HEK293 (cell line): ENCODE results near the gene DNAJC7.

Experiments used
- CTCF ChIA-PET: fragments of 350-600 bp; formaldehyde crosslinking; extraction: SDS; loops from one replicate; lab custom pipeline; 2021; ENCODE audit warnings: antibody characterized with exemption; lab: Yijun Ruan, JAX
- POLR2A ChIA-PET: fragments of 300-600 bp; formaldehyde crosslinking; extraction: SDS; loops from one replicate; lab custom pipeline; 2020; ENCODE audit warnings: antibody characterized with exemption, inconsistent platforms; lab: Yijun Ruan, JAX
- H3K27ac ChIP-seq: fragments of 200-500 bp; sonication (Bioruptor generic); 2 replicates; pipeline ENCODE4 v1.5.1; 2014; ENCODE audit warnings: low read depth, low read length, control low read depth, inconsistent platforms; ENCODE audit errors: extremely low read depth
- H3K36me3 ChIP-seq, 2 experiments: fragments of 200-500 bp in 1 of 2; sonication (Bioruptor generic) in 1 of 2; 1 replicate in 1 of 2; 2 replicates in 1 of 2; pipeline ENCODE4 v1.5.1; 2014 to 2017; ENCODE audit warnings: inconsistent platforms in 2 of 2, low read length in 2 of 2; ENCODE audit not compliant: control insufficient read depth in 2 of 2, insufficient read depth in 1 of 2
- H3K4me1 ChIP-seq: fragments of 200-500 bp; sonication (Bioruptor generic); 2 replicates; pipeline ENCODE4 v1.5.1; 2014; ENCODE audit warnings: mild to moderate bottlenecking, low read length, inconsistent platforms; ENCODE audit not compliant: control insufficient read depth, insufficient read depth
- H3K4me3 ChIP-seq: 2 replicates; pipeline ENCODE4 v1.5.1; 2011; ENCODE audit warnings: low read depth, mild to moderate bottlenecking, control low read depth, low read length, moderate library complexity
- H3K9me3 ChIP-seq: fragments of 200-500 bp; sonication (Bioruptor generic); 2 replicates; pipeline ENCODE4 v1.5.1; 2014; ENCODE audit warnings: low read depth, low read length, inconsistent platforms; ENCODE audit not compliant: control insufficient read depth, insufficient read depth
- FEZF1 ChIP-seq: fragments of 450-650 bp; formaldehyde crosslinking; IDR thresholded peaks from 2 replicates; pipeline ENCODE4 v1.5.1; 2016; ENCODE audit warnings: missing biosample characterization, missing genetic modification characterization
- GLIS1 ChIP-seq: fragments of 450-650 bp; formaldehyde crosslinking; IDR thresholded peaks from 2 replicates; pipeline ENCODE4 v1.5.1; 2016; ENCODE audit warnings: missing biosample characterization, missing genetic modification characterization
- GLIS2 ChIP-seq: fragments of 450-650 bp; formaldehyde crosslinking; IDR thresholded peaks from 2 replicates; pipeline ENCODE4 v1.5.1; 2016; ENCODE audit warnings: missing biosample characterization, missing genetic modification characterization
- KLF10 ChIP-seq: fragments of 450-650 bp; IDR thresholded peaks from 2 replicates; pipeline ENCODE4 v1.5.1; 2018; ENCODE audit warnings: missing biosample characterization, mild to moderate bottlenecking, missing genetic modification characterization
- MEIS1 ChIP-seq: sonication (generic); formaldehyde crosslinking; IDR thresholded peaks from 2 replicates; pipeline ENCODE4 v1.8.1; 2022; ENCODE audit warnings: missing genetic modification reagents, mild to moderate bottlenecking, borderline replicate concordance
- SP7 ChIP-seq: fragments of 450-650 bp; formaldehyde crosslinking; IDR thresholded peaks from 2 replicates; pipeline ENCODE4 v1.5.1; 2016; ENCODE audit warnings: missing biosample characterization, missing genetic modification characterization
- YY1 ChIP-seq: fragments of 450-650 bp; formaldehyde crosslinking; IDR thresholded peaks from 2 replicates; pipeline ENCODE4 v1.5.1; 2018; ENCODE audit warnings: missing biosample characterization, missing genetic modification characterization
- ZBTB20 ChIP-seq: fragments of 450-650 bp; formaldehyde crosslinking; IDR thresholded peaks from 2 replicates; pipeline ENCODE4 v1.5.1; 2016; ENCODE audit warnings: missing biosample characterization, missing genetic modification characterization
- ZNF112 ChIP-seq: fragments of 450-650 bp; formaldehyde crosslinking; IDR thresholded peaks from 2 replicates; pipeline ENCODE4 v1.5.0; 2017; ENCODE audit warnings: missing biosample characterization, missing genetic modification characterization
- ZNF121 ChIP-seq: fragments of 450-650 bp; formaldehyde crosslinking; IDR thresholded peaks from 2 replicates; pipeline ENCODE4 v1.5.1; 2016; ENCODE audit warnings: missing biosample characterization, missing genetic modification characterization
- ZNF248 ChIP-seq: fragments of 450-650 bp; formaldehyde crosslinking; IDR thresholded peaks from 2 replicates; pipeline ENCODE4 v1.5.1; 2017; ENCODE audit warnings: missing biosample characterization, missing genetic modification characterization
- ZNF266 ChIP-seq: fragments of 450-650 bp; formaldehyde crosslinking; IDR thresholded peaks from 2 replicates; pipeline ENCODE4 v1.5.1; 2016; ENCODE audit warnings: missing biosample characterization, missing genetic modification characterization, low read depth
- ZNF274 ChIP-seq, 2 experiments: fragments of 200-500 bp in 1 of 2; fragments of 450-650 bp in 1 of 2; sonication (Bioruptor generic) in 1 of 2; formaldehyde crosslinking in 1 of 2; IDR thresholded peaks; 2 replicates each; pipeline versions ENCODE4 v1.5.1 to v1.6.1; 2014 to 2016; ENCODE audit warnings: borderline replicate concordance in 1 of 2, inconsistent platforms in 1 of 2, low read length in 1 of 2, missing biosample characterization in 1 of 2, missing genetic modification characterization in 1 of 2
- ZNF391 ChIP-seq: fragments of 450-650 bp; formaldehyde crosslinking; IDR thresholded peaks from 2 replicates; pipeline ENCODE4 v1.5.1; 2016; ENCODE audit warnings: low read depth, missing biosample characterization, missing genetic modification characterization, borderline replicate concordance
- ZNF398 ChIP-seq: fragments of 450-650 bp; formaldehyde crosslinking; IDR thresholded peaks from 2 replicates; pipeline ENCODE4 v1.5.1; 2017; ENCODE audit warnings: missing biosample characterization, missing genetic modification characterization
- ZNF404 ChIP-seq: fragments of 450-650 bp; formaldehyde crosslinking; IDR thresholded peaks from 2 replicates; pipeline ENCODE4 v1.5.1; 2017; ENCODE audit warnings: missing biosample characterization, missing genetic modification characterization
- ZNF423 ChIP-seq: fragments of 450-650 bp; formaldehyde crosslinking; IDR thresholded peaks from 2 replicates; pipeline ENCODE4 v1.5.1; 2016; ENCODE audit warnings: missing biosample characterization, missing genetic modification characterization
- ZNF549 ChIP-seq: fragments of 450-650 bp; IDR thresholded peaks from 2 replicates; pipeline ENCODE4 v1.5.1; 2018; ENCODE audit warnings: missing biosample characterization, missing genetic modification characterization, mild to moderate bottlenecking, inconsistent platforms, moderate library complexity
- ZNF561 ChIP-seq: fragments of 450-650 bp; IDR thresholded peaks from 2 replicates; pipeline ENCODE4 v1.5.1; 2018; ENCODE audit warnings: missing biosample characterization, missing genetic modification characterization, borderline replicate concordance
- ZNF571 ChIP-seq: fragments of 450-650 bp; formaldehyde crosslinking; IDR thresholded peaks from 2 replicates; pipeline ENCODE4 v1.5.0; 2017; ENCODE audit warnings: missing biosample characterization, missing genetic modification characterization
- ZNF777 ChIP-seq: fragments of 450-650 bp; formaldehyde crosslinking; IDR thresholded peaks from 2 replicates; pipeline ENCODE4 v1.5.1; 2017; ENCODE audit warnings: missing biosample characterization, missing genetic modification characterization, borderline replicate concordance
- ZNF785 ChIP-seq: fragments of 450-650 bp; formaldehyde crosslinking; IDR thresholded peaks from 2 replicates; pipeline ENCODE4 v1.5.1; 2016; ENCODE audit warnings: missing biosample characterization, missing genetic modification characterization
- ZSCAN30 ChIP-seq: fragments of 450-650 bp; IDR thresholded peaks from 2 replicates; pipeline ENCODE4 v1.5.1; 2018; ENCODE audit warnings: missing biosample characterization, mild to moderate bottlenecking, missing genetic modification characterization, moderate library complexity
- ZXDB ChIP-seq: fragments of 450-650 bp; formaldehyde crosslinking; IDR thresholded peaks from 2 replicates; pipeline ENCODE4 v1.5.1; 2016; ENCODE audit warnings: missing biosample characterization, missing genetic modification characterization
- TF ChIP-seq, protein P1 (sequence below): fragments of 450-650 bp; formaldehyde crosslinking; IDR thresholded peaks from 2 replicates; pipeline ENCODE4 v1.5.1; 2017; ENCODE audit warnings: missing biosample characterization, missing genetic modification characterization
- TF ChIP-seq, protein P2 (sequence below): fragments of 450-650 bp; formaldehyde crosslinking; IDR thresholded peaks from 2 replicates; pipeline ENCODE4 v1.5.1; 2017; ENCODE audit warnings: missing biosample characterization, missing genetic modification characterization

The DNAJC7 gene

DNA sequence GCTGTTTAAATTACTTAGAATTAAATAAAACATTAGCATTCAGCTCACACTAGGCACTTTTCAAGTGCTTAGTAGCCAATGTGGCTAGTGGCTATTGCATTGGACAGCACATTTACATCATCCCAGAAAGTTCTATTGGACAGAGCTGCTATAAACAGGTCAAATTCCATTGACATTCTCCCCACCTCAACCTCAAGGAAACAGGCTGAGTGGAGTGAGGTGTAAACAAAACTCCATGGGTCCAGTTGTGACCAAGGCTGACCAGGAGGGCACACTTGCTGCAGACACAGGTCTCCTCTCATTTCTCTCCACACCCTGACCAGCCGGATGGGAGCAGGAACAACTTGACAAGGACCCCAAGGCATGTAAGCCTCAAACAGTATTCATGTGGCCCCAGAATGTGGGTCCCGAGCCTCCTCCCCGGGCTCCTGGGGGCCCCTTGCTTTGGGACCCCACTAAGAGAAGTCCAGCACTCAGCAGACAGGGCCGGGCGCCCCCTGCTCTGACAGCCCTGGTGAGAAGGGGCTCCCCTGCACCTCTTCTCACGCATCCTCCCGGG, 32.7 kb upstream of the DNAJC7 start (continued):
- TF ChIP-seq ZNF274 (IDR thresholded peaks at IDR 0.05; ENCODE audit: low read length) (no peak), ZNF274 (tag by site-specific recombination; IDR thresholded peaks at IDR 0.05; ENCODE audit: borderline replicate concordance) (no peak), ZBTB20 (tag by site-specific recombination) (peak; percentile 57), SP7 (no peak), ZNF404 (no peak), ZNF391 (no peak), ZNF398 (no peak), KLF10 (tag by site-specific recombination) (no peak), ZNF423 (tag by site-specific recombination) (no peak), GLIS2 (peak; percentile 80), ZXDB (tag by site-specific recombination) (no peak), ZNF112 (no peak), ZNF561 (no peak), ZNF785 (tag by site-specific recombination) (no peak), GLIS1 (tag by site-specific recombination) (peak; percentile 42), ZNF266 (tag by site-specific recombination) (no peak), ZNF571 (tag by site-specific recombination) (no peak), FEZF1 (tag by site-specific recombination) (no peak), ZNF549 (tag by site-specific recombination) (no peak)
- TF ChIP-seq, protein P1, sequence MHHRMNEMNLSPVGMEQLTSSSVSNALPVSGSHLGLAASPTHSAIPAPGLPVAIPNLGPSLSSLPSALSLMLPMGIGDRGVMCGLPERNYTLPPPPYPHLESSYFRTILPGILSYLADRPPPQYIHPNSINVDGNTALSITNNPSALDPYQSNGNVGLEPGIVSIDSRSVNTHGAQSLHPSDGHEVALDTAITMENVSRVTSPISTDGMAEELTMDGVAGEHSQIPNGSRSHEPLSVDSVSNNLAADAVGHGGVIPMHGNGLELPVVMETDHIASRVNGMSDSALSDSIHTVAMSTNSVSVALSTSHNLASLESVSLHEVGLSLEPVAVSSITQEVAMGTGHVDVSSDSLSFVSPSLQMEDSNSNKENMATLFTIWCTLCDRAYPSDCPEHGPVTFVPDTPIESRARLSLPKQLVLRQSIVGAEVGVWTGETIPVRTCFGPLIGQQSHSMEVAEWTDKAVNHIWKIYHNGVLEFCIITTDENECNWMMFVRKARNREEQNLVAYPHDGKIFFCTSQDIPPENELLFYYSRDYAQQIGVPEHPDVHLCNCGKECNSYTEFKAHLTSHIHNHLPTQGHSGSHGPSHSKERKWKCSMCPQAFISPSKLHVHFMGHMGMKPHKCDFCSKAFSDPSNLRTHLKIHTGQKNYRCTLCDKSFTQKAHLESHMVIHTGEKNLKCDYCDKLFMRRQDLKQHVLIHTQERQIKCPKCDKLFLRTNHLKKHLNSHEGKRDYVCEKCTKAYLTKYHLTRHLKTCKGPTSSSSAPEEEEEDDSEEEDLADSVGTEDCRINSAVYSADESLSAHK, result no peak
- TF ChIP-seq, protein P2, sequence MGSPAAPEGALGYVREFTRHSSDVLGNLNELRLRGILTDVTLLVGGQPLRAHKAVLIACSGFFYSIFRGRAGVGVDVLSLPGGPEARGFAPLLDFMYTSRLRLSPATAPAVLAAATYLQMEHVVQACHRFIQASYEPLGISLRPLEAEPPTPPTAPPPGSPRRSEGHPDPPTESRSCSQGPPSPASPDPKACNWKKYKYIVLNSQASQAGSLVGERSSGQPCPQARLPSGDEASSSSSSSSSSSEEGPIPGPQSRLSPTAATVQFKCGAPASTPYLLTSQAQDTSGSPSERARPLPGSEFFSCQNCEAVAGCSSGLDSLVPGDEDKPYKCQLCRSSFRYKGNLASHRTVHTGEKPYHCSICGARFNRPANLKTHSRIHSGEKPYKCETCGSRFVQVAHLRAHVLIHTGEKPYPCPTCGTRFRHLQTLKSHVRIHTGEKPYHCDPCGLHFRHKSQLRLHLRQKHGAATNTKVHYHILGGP (tag by site-specific recombination), result no peak
- TF ChIP-seq, all 188 proteins: peak for 4

DNA sequence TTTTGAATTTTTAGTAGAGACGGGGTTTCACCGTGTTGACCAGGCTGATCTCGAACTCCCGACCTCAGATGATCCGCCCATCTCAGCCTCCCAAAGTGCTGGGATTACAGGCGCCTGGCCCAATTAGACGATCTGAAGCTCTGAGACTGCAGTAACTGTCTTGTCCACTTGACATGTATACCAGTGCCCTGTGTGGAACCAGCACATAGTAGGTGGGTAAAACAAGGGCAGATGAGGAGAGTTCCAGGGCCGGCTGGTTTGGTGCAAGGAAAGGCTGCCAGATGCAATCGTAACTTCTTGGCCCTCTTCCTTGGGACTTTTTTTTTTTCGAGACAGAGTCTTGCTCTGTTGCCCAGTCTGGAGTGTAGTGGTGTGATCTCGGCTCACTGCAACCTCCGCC, 30.1 kb upstream of the DNAJC7 start:
- TF ChIP-seq ZXDB (tag by site-specific recombination) (no peak), ZNF248 (no peak), ZNF777 (tag by site-specific recombination) (no peak), MEIS1 (CRISPR knock-in tag) (no peak), ZSCAN30 (no peak), ZNF121 (0 out of 2 replicates have a peak, but pooled peaks have one; percentile 43), YY1 (tag by site-specific recombination) (no peak)
- TF ChIP-seq, all 188 proteins: peak for 1
- no peak overlapping the region for H3K27ac ChIP-seq
- H3K4me3 ChIP-seq, result no peak overlapping the region
- H3K9me3 ChIP-seq, result no peaks in the 10 kb centered on the region
- ChIA-PET POLR2A (no interaction called here), CTCF (interaction anchor here (0.7 to 2.9 kb wide), 3 partner anchors 9 to 85 kb away, joined by 3 to 17 read pairs (median 6); no protein-coding TSS in a partner anchor)
- H3K36me3 ChIP-seq, result no peaks in the 10 kb centered on the region
- H3K4me1 ChIP-seq, result no peaks in the 10 kb centered on the region; the same call in 1 of the 2 replicates
